Measurements from ENCODE around the gene PLCH1.

Gene PLCH1

DNA sequence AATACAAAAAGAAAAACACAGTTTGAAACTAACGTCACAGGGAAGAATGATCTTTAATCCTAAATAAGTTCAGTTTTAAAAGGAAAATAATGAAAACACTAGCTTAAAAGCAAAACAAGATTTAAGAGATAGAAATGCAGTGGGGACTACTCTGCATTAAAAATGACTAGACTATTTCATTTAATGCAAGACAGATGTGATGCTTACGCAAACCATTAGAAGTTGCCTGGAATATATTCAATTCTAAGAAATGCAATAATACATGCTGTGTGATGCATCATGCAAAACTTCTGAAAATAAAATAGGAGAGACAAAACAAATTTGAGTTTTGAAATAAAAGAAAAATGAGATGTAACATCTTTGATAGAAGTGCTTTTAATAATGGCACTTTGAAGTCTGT lies 353.8 kb downstream of the PLCH1 start (continued):
- TF ChIP-seq, protein P1, sequence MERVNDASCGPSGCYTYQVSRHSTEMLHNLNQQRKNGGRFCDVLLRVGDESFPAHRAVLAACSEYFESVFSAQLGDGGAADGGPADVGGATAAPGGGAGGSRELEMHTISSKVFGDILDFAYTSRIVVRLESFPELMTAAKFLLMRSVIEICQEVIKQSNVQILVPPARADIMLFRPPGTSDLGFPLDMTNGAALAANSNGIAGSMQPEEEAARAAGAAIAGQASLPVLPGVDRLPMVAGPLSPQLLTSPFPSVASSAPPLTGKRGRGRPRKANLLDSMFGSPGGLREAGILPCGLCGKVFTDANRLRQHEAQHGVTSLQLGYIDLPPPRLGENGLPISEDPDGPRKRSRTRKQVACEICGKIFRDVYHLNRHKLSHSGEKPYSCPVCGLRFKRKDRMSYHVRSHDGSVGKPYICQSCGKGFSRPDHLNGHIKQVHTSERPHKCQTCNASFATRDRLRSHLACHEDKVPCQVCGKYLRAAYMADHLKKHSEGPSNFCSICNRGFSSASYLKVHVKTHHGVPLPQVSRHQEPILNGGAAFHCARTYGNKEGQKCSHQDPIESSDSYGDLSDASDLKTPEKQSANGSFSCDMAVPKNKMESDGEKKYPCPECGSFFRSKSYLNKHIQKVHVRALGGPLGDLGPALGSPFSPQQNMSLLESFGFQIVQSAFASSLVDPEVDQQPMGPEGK (CRISPR knock-in tag; IDR thresholded peaks at IDR 0.05; ENCODE audit: borderline replicate concordance), result no peak

DNA sequence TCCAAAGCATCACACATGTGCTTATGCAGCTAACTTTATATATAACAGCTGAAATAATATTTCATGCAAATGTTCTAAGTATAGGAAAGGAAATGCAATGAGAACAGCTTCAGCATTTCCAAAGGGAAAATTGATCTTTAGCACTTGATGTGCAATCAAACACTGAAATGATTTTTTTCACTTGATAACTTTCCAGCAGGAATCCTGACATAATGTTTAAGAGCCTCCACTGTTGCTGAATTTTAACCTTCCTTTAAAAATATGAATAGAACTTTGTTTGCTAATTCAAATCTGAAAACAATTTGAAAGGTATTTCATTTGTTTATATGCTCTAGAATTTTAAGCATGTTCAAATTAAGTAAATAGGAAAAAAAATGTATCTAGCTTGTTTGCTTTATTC lies 354.5 kb downstream of the PLCH1 start:
- no peak for TF ChIP-seq ZNF565 (CRISPR knock-in tag; conservative IDR thresholded peaks at IDR 0.05; ENCODE audit: low read depth)
- TF ChIP-seq, protein P2, sequence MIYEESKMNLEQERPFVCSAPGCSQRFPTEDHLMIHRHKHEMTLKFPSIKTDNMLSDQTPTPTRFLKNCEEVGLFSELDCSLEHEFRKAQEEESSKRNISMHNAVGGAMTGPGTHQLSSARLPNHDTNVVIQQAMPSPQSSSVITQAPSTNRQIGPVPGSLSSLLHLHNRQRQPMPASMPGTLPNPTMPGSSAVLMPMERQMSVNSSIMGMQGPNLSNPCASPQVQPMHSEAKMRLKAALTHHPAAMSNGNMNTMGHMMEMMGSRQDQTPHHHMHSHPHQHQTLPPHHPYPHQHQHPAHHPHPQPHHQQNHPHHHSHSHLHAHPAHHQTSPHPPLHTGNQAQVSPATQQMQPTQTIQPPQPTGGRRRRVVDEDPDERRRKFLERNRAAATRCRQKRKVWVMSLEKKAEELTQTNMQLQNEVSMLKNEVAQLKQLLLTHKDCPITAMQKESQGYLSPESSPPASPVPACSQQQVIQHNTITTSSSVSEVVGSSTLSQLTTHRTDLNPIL (CRISPR knock-in tag; IDR thresholded peaks at IDR 0.05; ENCODE audit: low read depth), result no peak
- no peak for TF ChIP-seq CSDC2 (CRISPR knock-in tag; IDR thresholded peaks at IDR 0.05)
- TF ChIP-seq, protein P3, sequence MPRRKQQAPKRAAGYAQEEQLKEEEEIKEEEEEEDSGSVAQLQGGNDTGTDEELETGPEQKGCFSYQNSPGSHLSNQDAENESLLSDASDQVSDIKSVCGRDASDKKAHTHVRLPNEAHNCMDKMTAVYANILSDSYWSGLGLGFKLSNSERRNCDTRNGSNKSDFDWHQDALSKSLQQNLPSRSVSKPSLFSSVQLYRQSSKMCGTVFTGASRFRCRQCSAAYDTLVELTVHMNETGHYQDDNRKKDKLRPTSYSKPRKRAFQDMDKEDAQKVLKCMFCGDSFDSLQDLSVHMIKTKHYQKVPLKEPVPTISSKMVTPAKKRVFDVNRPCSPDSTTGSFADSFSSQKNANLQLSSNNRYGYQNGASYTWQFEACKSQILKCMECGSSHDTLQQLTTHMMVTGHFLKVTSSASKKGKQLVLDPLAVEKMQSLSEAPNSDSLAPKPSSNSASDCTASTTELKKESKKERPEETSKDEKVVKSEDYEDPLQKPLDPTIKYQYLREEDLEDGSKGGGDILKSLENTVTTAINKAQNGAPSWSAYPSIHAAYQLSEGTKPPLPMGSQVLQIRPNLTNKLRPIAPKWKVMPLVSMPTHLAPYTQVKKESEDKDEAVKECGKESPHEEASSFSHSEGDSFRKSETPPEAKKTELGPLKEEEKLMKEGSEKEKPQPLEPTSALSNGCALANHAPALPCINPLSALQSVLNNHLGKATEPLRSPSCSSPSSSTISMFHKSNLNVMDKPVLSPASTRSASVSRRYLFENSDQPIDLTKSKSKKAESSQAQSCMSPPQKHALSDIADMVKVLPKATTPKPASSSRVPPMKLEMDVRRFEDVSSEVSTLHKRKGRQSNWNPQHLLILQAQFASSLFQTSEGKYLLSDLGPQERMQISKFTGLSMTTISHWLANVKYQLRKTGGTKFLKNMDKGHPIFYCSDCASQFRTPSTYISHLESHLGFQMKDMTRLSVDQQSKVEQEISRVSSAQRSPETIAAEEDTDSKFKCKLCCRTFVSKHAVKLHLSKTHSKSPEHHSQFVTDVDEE (CRISPR knock-in tag; IDR thresholded peaks at IDR 0.05), result no peak
- no peak for TF ChIP-seq BACH2 (CRISPR knock-in tag; IDR thresholded peaks at IDR 0.05; ENCODE audit: borderline replicate concordance)
- no peak for TF ChIP-seq ZFP30 (CRISPR knock-in tag; IDR thresholded peaks at IDR 0.05)
- TF ChIP-seq ZNF8 (CRISPR knock-in tag; IDR thresholded peaks at IDR 0.05), result no peak
- no peak for TF ChIP-seq ESRRG (CRISPR knock-in tag; IDR thresholded peaks at IDR 0.05)
- no peak for TF ChIP-seq GLIS3 (CRISPR knock-in tag; IDR thresholded peaks at IDR 0.05)
- no peak for TF ChIP-seq ZC3H10 (CRISPR knock-in tag; IDR thresholded peaks at IDR 0.05)
- TF ChIP-seq OSR1 (CRISPR knock-in tag; IDR thresholded peaks at IDR 0.05), result no peak
- no peak for TF ChIP-seq ARNTL (CRISPR knock-in tag; IDR thresholded peaks at IDR 0.05; ENCODE audit: borderline replicate concordance, low read depth)
- TF ChIP-seq, protein P4, sequence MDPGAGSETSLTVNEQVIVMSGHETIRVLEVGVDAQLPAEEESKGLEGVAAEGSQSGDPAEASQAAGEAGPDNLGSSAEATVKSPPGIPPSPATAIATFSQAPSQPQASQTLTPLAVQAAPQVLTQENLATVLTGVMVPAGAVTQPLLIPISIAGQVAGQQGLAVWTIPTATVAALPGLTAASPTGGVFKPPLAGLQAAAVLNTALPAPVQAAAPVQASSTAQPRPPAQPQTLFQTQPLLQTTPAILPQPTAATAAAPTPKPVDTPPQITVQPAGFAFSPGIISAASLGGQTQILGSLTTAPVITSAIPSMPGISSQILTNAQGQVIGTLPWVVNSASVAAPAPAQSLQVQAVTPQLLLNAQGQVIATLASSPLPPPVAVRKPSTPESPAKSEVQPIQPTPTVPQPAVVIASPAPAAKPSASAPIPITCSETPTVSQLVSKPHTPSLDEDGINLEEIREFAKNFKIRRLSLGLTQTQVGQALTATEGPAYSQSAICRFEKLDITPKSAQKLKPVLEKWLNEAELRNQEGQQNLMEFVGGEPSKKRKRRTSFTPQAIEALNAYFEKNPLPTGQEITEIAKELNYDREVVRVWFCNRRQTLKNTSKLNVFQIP (CRISPR knock-in tag; IDR thresholded peaks at IDR 0.05; ENCODE audit: borderline replicate concordance, low read depth), result no peak

DNA sequence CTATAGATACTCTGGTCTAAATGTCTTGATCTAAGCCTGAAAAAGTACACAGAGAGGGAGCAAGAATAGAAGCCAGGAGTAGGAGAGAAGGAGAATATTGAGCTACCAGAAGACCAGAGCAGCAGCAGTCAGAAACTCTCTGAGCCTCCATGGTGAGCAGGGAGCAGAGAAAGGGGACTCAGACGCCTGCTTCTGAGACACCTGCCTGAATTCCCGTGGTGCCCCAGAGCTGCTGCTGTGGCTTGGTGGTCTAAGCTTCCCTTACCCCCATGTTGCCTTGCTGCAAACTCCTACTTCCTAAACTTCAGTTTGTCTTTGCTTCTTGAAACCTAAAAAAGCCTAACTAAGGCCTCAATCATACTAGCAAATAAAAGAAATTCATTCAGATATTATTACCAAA lies 356.5 kb downstream of the PLCH1 start:
- no peak for ATAC-seq
- no peak for TF ChIP-seq ISL1 (CRISPR knock-in tag; IDR thresholded peaks at IDR 0.05)
- TF ChIP-seq RARB (CRISPR knock-in tag; IDR thresholded peaks at IDR 0.05), result no peak
- TF ChIP-seq, protein P4 (CRISPR knock-in tag; IDR thresholded peaks at IDR 0.05; ENCODE audit: borderline replicate concordance, low read depth), result no peak
- TF ChIP-seq, protein P2 (CRISPR knock-in tag; IDR thresholded peaks at IDR 0.05; ENCODE audit: low read depth), result no peak

More for the DNA sequence above, 354.5 kb downstream of the PLCH1 start:
- no peak for ATAC-seq

- no peak for ATAC-seq
- TF ChIP-seq PPARA (CRISPR knock-in tag; IDR thresholded peaks at IDR 0.05; ENCODE audit: borderline replicate concordance), result no peak
- TF ChIP-seq RARB (CRISPR knock-in tag; IDR thresholded peaks at IDR 0.05), result no peak
- TF ChIP-seq ZNF565 (CRISPR knock-in tag; conservative IDR thresholded peaks at IDR 0.05; ENCODE audit: low read depth), result no peak
- TF ChIP-seq GLIS3 (CRISPR knock-in tag; IDR thresholded peaks at IDR 0.05), result no peak
- TF ChIP-seq, protein P1 (CRISPR knock-in tag; IDR thresholded peaks at IDR 0.05; ENCODE audit: borderline replicate concordance), result no peak
- TF ChIP-seq, protein P2 (CRISPR knock-in tag; IDR thresholded peaks at IDR 0.05; ENCODE audit: low read depth), result no peak
- TF ChIP-seq CSRNP3 (CRISPR knock-in tag; IDR thresholded peaks at IDR 0.05), result no peak
- TF ChIP-seq ESRRG (CRISPR knock-in tag; IDR thresholded peaks at IDR 0.05), result no peak
- TF ChIP-seq ZNF70 (CRISPR knock-in tag; IDR thresholded peaks at IDR 0.05), result no peak
- no peak for TF ChIP-seq ZFP3 (CRISPR knock-in tag; IDR thresholded peaks at IDR 0.05)
- TF ChIP-seq ZNF8 (CRISPR knock-in tag; IDR thresholded peaks at IDR 0.05), result no peak
These were observed 357.3 kb downstream of the PLCH1 start for GRCh38 chr3:155387571-155387970.
